Esophagus squamous epithelium (tissue), 5 donors: ENCODE data around the gene MTCH1. TPM values are rescaled to one million over a fixed set of nuclear protein-coding genes. Genes with fewer than 3 reads are reported as not detected.

Experiments
- DNase-seq: peaks from one replicate; lab custom pipeline; 2025; lab: John Stamatoyannopoulos, UW
- H3K27ac ChIP-seq, 4 donors: fragments of 200-600 bp; sonication (generic); one replicate each; pipeline ENCODE4 v1.5.1; 2016 to 2019; ENCODE audit warnings: mild to moderate bottlenecking in 1 of 4
- H3K27me3 ChIP-seq, 4 donors: fragments of 200-600 bp; sonication (generic); 1 replicate in 3 of 4; 2 replicates in 1 of 4; pipeline versions ENCODE4 v1.5.1 to v1.6.0; 2017 to 2021; ENCODE audit warnings: antibody characterized with exemption in 1 of 4
- H3K36me3 ChIP-seq, 3 donors: fragments of 200-600 bp; sonication (generic); one replicate each; pipeline ENCODE4 v1.5.1; 2016 to 2019
- H3K4me1 ChIP-seq, 3 donors: fragments of 200-600 bp; sonication (generic); one replicate each; pipeline ENCODE4 v1.5.1; 2017 to 2019
- H3K4me3 ChIP-seq, 4 donors: fragments of 200-600 bp; sonication (generic); 1 replicate in 3 of 4; 2 replicates in 1 of 4; pipeline ENCODE4 v1.5.1; 2016 to 2019; ENCODE audit warnings: mild to moderate bottlenecking in 2 of 4, moderate library complexity in 1 of 4
- H3K9me3 ChIP-seq, 3 donors: fragments of 200-600 bp; sonication (generic); one replicate each; pipeline ENCODE4 v1.5.1; 2016 to 2019
- POLR2A ChIP-seq, 4 donors: fragments of 450-650 bp; IDR thresholded peaks; one replicate each; pipeline ENCODE4 v1.6.1; 2017; ENCODE audit warnings: antibody characterized with exemption in 4 of 4, mild to moderate bottlenecking in 4 of 4, moderate library complexity in 3 of 4
- WGBS, 2 donors: methylation state at CpG; one replicate each; pipeline ENCODE4 v1.1.5; 2018; 5-methylcytosine and 5-hydroxymethylcytosine counted together
- intact Hi-C: fragments of 100-400 bp; cut with DNase I; formaldehyde crosslinking; loops from one replicate; pipeline ENCODE4 v1.15.0; 2022
- total RNA-seq, 4 donors: library from RNA; depleted of rRNA; stranded (reverse); fragments of >200 nt; gene quantifications; one replicate each; pipeline ENCODE4 v1.1.0, GENCODE V29; 2016
- TF ChIP-seq, protein P1 (sequence below), 6 experiments: fragments of 450-650 bp in 4 of 6; fragments of 200-600 bp in 2 of 6; sonication (generic) in 2 of 6; IDR thresholded peaks; one replicate each; pipeline ENCODE4 v1.5.1; 2016 to 2019; ENCODE audit warnings: antibody characterized with exemption in 6 of 6, mild to moderate bottlenecking in 4 of 6, moderate library complexity in 4 of 6
- donor health status: DM: yes; HTN: yes; CAD: no.

The MTCH1 gene
- total RNA-seq, 4 donors from 2014 or later, result 101 to 153 (median 111) TPM

GRCh38 chr6:37004044-37004980 is 18.3 kb upstream of the MTCH1 start:
- TF ChIP-seq POLR2A (IDR thresholded peaks at IDR 0.05), result no peak
- TF ChIP-seq, protein P1, sequence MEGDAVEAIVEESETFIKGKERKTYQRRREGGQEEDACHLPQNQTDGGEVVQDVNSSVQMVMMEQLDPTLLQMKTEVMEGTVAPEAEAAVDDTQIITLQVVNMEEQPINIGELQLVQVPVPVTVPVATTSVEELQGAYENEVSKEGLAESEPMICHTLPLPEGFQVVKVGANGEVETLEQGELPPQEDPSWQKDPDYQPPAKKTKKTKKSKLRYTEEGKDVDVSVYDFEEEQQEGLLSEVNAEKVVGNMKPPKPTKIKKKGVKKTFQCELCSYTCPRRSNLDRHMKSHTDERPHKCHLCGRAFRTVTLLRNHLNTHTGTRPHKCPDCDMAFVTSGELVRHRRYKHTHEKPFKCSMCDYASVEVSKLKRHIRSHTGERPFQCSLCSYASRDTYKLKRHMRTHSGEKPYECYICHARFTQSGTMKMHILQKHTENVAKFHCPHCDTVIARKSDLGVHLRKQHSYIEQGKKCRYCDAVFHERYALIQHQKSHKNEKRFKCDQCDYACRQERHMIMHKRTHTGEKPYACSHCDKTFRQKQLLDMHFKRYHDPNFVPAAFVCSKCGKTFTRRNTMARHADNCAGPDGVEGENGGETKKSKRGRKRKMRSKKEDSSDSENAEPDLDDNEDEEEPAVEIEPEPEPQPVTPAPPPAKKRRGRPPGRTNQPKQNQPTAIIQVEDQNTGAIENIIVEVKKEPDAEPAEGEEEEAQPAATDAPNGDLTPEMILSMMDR (IDR thresholded peaks at IDR 0.05), result no peak
- no peak overlapping the region for H3K4me3 ChIP-seq
- peaks cover 0 to 22% (median 8%) of the 10 kb centered on the region in 3 donors for H3K4me1 ChIP-seq
- no peaks in the 10 kb centered on the region for H3K27me3 ChIP-seq
- no peak overlapping the region for H3K27ac ChIP-seq
- intact Hi-C loops, result no loop called here
- H3K36me3 ChIP-seq, result no peaks in the 10 kb centered on the region
- WGBS, 2 donors, result 74 to 93% methylated on average over 10 to 11 of the region's 11 CpGs
- no peaks in the 10 kb centered on the region for H3K9me3 ChIP-seq
- DNase-seq, result no peak

DNA sequence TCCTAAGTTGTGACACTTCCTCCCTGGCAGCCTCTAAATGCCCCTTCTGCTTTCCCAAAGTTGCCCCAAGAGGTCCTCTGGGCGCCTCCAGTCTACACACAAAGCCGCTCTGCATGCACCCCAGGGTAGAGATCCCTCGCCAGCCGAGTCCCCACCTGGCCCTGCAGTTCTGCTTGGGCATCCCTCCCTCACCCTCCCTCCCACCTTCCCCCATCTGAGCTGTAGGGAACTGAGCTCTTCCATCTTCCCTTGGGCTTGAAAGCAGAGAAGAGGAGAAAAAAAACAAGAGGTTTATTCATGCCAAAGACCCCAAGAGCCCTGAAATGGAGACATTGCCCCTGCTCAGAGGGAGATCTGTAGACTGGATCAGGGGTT is 13.7 kb upstream of the MTCH1 start:
- Histone ChIP-seq H3K27ac (no peak overlapping the region), H3K9me3 (no peaks in the 10 kb centered on the region), H3K36me3 (no peaks in the 10 kb centered on the region), H3K27me3 (no peaks in the 10 kb centered on the region), H3K4me1 (peaks cover 0 to 19% (median 11%) of the 10 kb centered on the region in 3 donors), H3K4me3 (no peak overlapping the region)
- no peak for DNase-seq
- intact Hi-C loops, result no loop called here
- TF ChIP-seq, protein P1 (IDR thresholded peaks at IDR 0.05), result no peak
- no peak for TF ChIP-seq POLR2A (IDR thresholded peaks at IDR 0.05)
- 86 to 100% methylated on average over 4 of the region's 4 CpGs for WGBS, 2 donors

GRCh38 chr6:36999061-36999750 is 13.2 kb upstream of the MTCH1 start:
- TF ChIP-seq, protein P1 (IDR thresholded peaks at IDR 0.05), result no peak
- no peak for TF ChIP-seq POLR2A (IDR thresholded peaks at IDR 0.05)
- H3K9me3 ChIP-seq, result no peaks in the 10 kb centered on the region
- H3K36me3 ChIP-seq, result no peaks in the 10 kb centered on the region
- peak overlapping the region in 2 of 4 donors; percentile 16 to 63 for H3K27ac ChIP-seq
- intact Hi-C loops, result no loop called here
- DNase-seq, result no peak
- H3K4me3 ChIP-seq, result no peak overlapping the region
- WGBS, 2 donors, result 91 to 93% methylated on average over 3 to 7 of the region's 15 CpGs
- H3K4me1 ChIP-seq, result peaks cover 0 to 19% (median 11%) of the 10 kb centered on the region in 3 donors
- no peaks in the 10 kb centered on the region for H3K27me3 ChIP-seq

DNA sequence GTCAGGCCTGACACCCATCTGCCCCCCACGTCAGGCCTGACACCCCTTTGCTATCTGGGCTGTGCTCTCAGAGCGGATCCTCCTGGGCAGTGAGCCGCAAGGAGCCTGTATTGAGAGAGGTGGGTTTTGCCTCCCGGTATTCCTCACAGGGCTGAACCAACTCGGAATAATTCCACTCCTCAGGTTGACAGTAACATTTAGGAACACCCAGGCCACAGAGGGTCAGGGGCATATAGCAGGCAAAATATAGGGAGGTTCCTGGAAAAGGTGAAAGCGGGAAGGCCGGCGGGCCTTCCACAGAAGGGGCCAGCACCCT is 12.7 kb upstream of the MTCH1 start:
- Histone ChIP-seq H3K27me3 (no peaks in the 10 kb centered on the region), H3K9me3 (no peaks in the 10 kb centered on the region), H3K27ac (peak overlapping the region in 3 of 4 donors; percentile 16 to 63 (median 47)), H3K36me3 (no peaks in the 10 kb centered on the region), H3K4me3 (no peak overlapping the region), H3K4me1 (peaks cover 0 to 19% (median 11%) of the 10 kb centered on the region in 3 donors)
- intact Hi-C loops, result no loop called here
- 89% methylated on average over 3 to 4 of the region's 8 CpGs for WGBS, 2 donors
- TF ChIP-seq, protein P1 (IDR thresholded peaks at IDR 0.05), result no peak
- TF ChIP-seq POLR2A (IDR thresholded peaks at IDR 0.05), result no peak
- no peak for DNase-seq
